K562 (cell line): ENCODE results near the gene CMBL. TPM values are rescaled to one million over a fixed set of nuclear protein-coding genes. Genes with fewer than 3 reads are reported as not detected.
A peak's percentile ranks its signal among the peaks of the same experiment; 100 is the strongest.

Experiments used
- ARID1B ChIP-seq: fragments of 450-650 bp; IDR thresholded peaks from 2 replicates; pipeline ENCODE4 v1.6.1; 2016; ENCODE audit warnings: antibody characterized with exemption, mild to moderate bottlenecking, inconsistent platforms
- ATF1 ChIP-seq, 2 experiments: fragments of 450-650 bp in 1 of 2; IDR thresholded peaks; 2 replicates each; pipeline ENCODE4 v1.6.1; 2016; ENCODE audit warnings: missing compliant biosample characterization in 1 of 2, missing genetic modification characterization in 1 of 2
- ATF6 ChIP-seq: sonication (generic); formaldehyde crosslinking; IDR thresholded peaks from 2 replicates; pipeline ENCODE4 v1.4.0; 2020; ENCODE audit warnings: mild to moderate bottlenecking, missing genetic modification reagents
- BCOR ChIP-seq: fragments of 450-650 bp; IDR thresholded peaks from 2 replicates; pipeline ENCODE4 v1.6.1; 2016
- BHLHE40 ChIP-seq: IDR thresholded peaks from 2 replicates; pipeline ENCODE4 v1.6.1; 2011; ENCODE audit warnings: low read length, improper control_type of control experiment
- DACH1 ChIP-seq: fragments of 450-650 bp; IDR thresholded peaks from 2 replicates; pipeline ENCODE4 v1.6.1; 2018; ENCODE audit not compliant: partially characterized antibody
- ETS2 ChIP-seq: IDR thresholded peaks from 2 replicates; pipeline ENCODE4 v1.6.1; 2016; ENCODE audit warnings: borderline replicate concordance, missing genetic modification characterization, mild to moderate bottlenecking, moderate library complexity, missing compliant biosample characterization; ENCODE audit not compliant: poor library complexity, severe bottlenecking
- FOSL1 ChIP-seq: fragments of 200-800 bp; sonication (Bioruptor generic); conservative IDR thresholded peaks from 2 replicates; pipeline ENCODE4 v1.6.1; 2016; ENCODE audit warnings: missing genetic modification characterization, missing compliant biosample characterization
- FOXA1 ChIP-seq: fragments of 450-650 bp; IDR thresholded peaks from 2 replicates; pipeline ENCODE4 v1.6.1; 2016; ENCODE audit warnings: mild to moderate bottlenecking, borderline replicate concordance
- HMBOX1 ChIP-seq: sonication (generic); IDR thresholded peaks from 2 replicates; pipeline ENCODE4 v1.6.1; 2016
- ILK ChIP-seq: fragments of 450-650 bp; IDR thresholded peaks from 2 replicates; pipeline ENCODE4 v1.6.1; 2016; ENCODE audit warnings: missing genetic modification characterization, low read depth, mild to moderate bottlenecking, missing compliant biosample characterization, moderate library complexity, borderline replicate concordance
- KLF16 ChIP-seq: IDR thresholded peaks from 2 replicates; pipeline ENCODE4 v1.6.1; 2016; ENCODE audit warnings: antibody characterized with exemption
- MAX ChIP-seq: sonication (generic); formaldehyde crosslinking; IDR thresholded peaks from 2 replicates; pipeline ENCODE4 v1.9.0; 2022; ENCODE audit warnings: mild to moderate bottlenecking, missing genetic modification reagents
- MCM7 ChIP-seq, 2 experiments: fragments of 450-650 bp; IDR thresholded peaks; 2 replicates each; pipeline ENCODE4 v1.6.1; 2016 to 2018
- NELFE ChIP-seq: IDR thresholded peaks from 2 replicates; pipeline ENCODE4 v1.6.1; 2011; ENCODE audit warnings: mild to moderate bottlenecking; ENCODE audit not compliant: insufficient read depth, insufficient read length
- POLR2AphosphoS2 ChIP-seq: IDR thresholded peaks from 2 replicates; pipeline ENCODE4 v1.6.1; 2012; ENCODE audit warnings: low read length, improper control_type of control experiment
- POLR2H ChIP-seq: IDR thresholded peaks from 2 replicates; pipeline ENCODE4 v1.6.1; 2016; ENCODE audit warnings: missing genetic modification characterization, low read depth, mild to moderate bottlenecking, control low read depth, missing compliant biosample characterization, moderate library complexity
- PREB ChIP-seq: sonication (generic); formaldehyde crosslinking; IDR thresholded peaks from 2 replicates; pipeline ENCODE4 v1.8.1; 2023; ENCODE audit warnings: mild to moderate bottlenecking, missing genetic modification reagents
- RBM25 ChIP-seq: fragments of 200-400 bp; formaldehyde crosslinking; IDR thresholded peaks from 2 replicates; pipeline ENCODE4 v1.6.1; 2018; ENCODE audit warnings: low read length, low read depth, moderate library complexity; ENCODE audit not compliant: severe bottlenecking
- SRF ChIP-seq, 2 experiments: fragments of 250-450, 450-650 bp in 1 of 2; sonication (Bioruptor Pico) in 1 of 2; sonication (generic) in 1 of 2; formaldehyde crosslinking; IDR thresholded peaks; 2 replicates each; pipeline versions ENCODE4 v1.5.0 to v1.5.1; 2020 to 2022; ENCODE audit warnings: mild to moderate bottlenecking in 1 of 2, missing genetic modification reagents in 1 of 2
- TAF1 ChIP-seq: IDR thresholded peaks from 2 replicates; pipeline ENCODE4 v1.6.1; 2011; ENCODE audit warnings: mild to moderate bottlenecking, low read length, moderate library complexity; ENCODE audit not compliant: insufficient read depth, control insufficient read depth, severe bottlenecking; ENCODE audit errors: extremely low read depth
- TAF7 ChIP-seq: fragments of 450-650 bp; IDR thresholded peaks from 2 replicates; pipeline ENCODE4 v1.6.1; 2016; ENCODE audit warnings: missing genetic modification characterization, missing compliant biosample characterization
- THRB ChIP-seq: fragments of 450-650 bp; formaldehyde crosslinking; conservative IDR thresholded peaks from 2 replicates; pipeline ENCODE4 v1.4.0; 2022; ENCODE audit warnings: mild to moderate bottlenecking, missing genetic modification characterization
- ZNF140 ChIP-seq: fragments of 250-450 bp; sonication (Bioruptor Pico); IDR thresholded peaks from 2 replicates; pipeline ENCODE4 v1.8.0; 2021; ENCODE audit warnings: moderate library complexity, mild to moderate bottlenecking, inconsistent platforms
- ZNF24 ChIP-seq: fragments of 450-650 bp; IDR thresholded peaks from 2 replicates; pipeline ENCODE4 v1.6.1; 2016
- polyA plus RNA-seq, 8 experiments: library from polyadenylated mRNA; depleted of rRNA in 4 of 8; stranded (reverse) in 5 of 8; unstranded in 3 of 8; fragments of >200 nt; fragmentation: Nextera tagmentation in 2 of 8; fragmentation: Illumina TruSeq in 1 of 8; extraction: Ambion mirVana in 2 of 8; extraction: Trizol in 1 of 8; gene quantifications; 2 replicates each; pipeline versions ENCODE4 v1.2.1 to v1.2.3, GENCODE V29; 2011 to 2014; ENCODE audit warnings: inconsistent platforms in 1 of 8, missing spikeins in 1 of 8
- total RNA-seq, 7 experiments: library from RNA; depleted of rRNA in 6 of 7; stranded (reverse); fragments of >200 nt in 6 of 7; fragmentation: Illumina TruSeq in 2 of 7; extraction: Trizol in 2 of 7; gene quantifications; 2 replicates each; pipeline versions ENCODE4 v1.2.1 to v1.2.3, GENCODE V29; 2011 to 2021; ENCODE audit warnings: low replicate concordance in 1 of 7

Gene CMBL
- total and polyA plus RNA-seq, 9 of the 15 experiments (the other 6 are each of a cell fraction or from before 2014, with no cell fraction given), result 22.6 to 192 (median 71.1) TPM

- TF ChIP-seq ZNF140 (CRISPR knock-in tag) (peak; percentile 67; the same call in 1 of the 2 replicates), PREB (CRISPR knock-in tag) (no peak), THRB (CRISPR knock-in tag) (peak; percentile 95), HMBOX1 (peak; percentile 95), ZNF24 (peak; percentile 49; the same call in 1 of the 2 replicates), ILK (tag) (peak; percentile 65; the same call in 1 of the 2 replicates), KLF16 (peak; percentile 38; the same call in 1 of the 2 replicates), FOSL1 (tag) (peak; percentile 63), ARID1B (peak; percentile 88), DACH1 (peak; percentile 7), SRF (CRISPR knock-in tag; IDR thresholded peaks at IDR 0.05) (no peak), FOXA1 (no peak), TAF1 (no peak), MAX (CRISPR knock-in tag) (peak; percentile 72), ETS2 (tag) (no peak), BHLHE40 (peak; percentile 49; the same call in 1 of the 2 replicates), BCOR (no peak; the same call in 1 of the 2 replicates), POLR2H (tag) (no peak), TAF7 (tag) (no peak), MCM7 (IDR thresholded peaks at IDR 0.05) (no peak), ATF6 (CRISPR knock-in tag) (peak; percentile 90; the same call in 1 of the 2 replicates), POLR2AphosphoS2 (no peak), NELFE (no peak), ATF1 (CRISPR knock-in tag; IDR thresholded peaks at IDR 0.05) (no peak), ATF1 (tag; IDR thresholded peaks at IDR 0.05) (peak; percentile 81), RBM25 (no peak)
Observed at GRCh38 chr5:10303699-10304170, 4.0 kb downstream of the CMBL start (continued).
